ENCODE measurements around the gene SLC47A2. TPM values are rescaled to one million over a fixed set of nuclear protein-coding genes. Genes with fewer than 3 reads are reported as not detected.
A peak's percentile ranks its signal among the peaks of the same experiment; 100 is the strongest.

The SLC47A2 gene
- total RNA-seq, 3 donors from 2014 or later, result 0.15 to 0.66 TPM; not detected in 1

- H3K36me3 ChIP-seq, result no peaks in the 10 kb centered on the region
- H3K9me3 ChIP-seq, result no peaks in the 10 kb centered on the region
- intact Hi-C loops (cut with DNase I; ENCODE audit: low total_unique reads), result no loop called here
- H3K27me3 ChIP-seq, result no peaks in the 10 kb centered on the region
- DNase-seq (ENCODE audit: low spot score in 2 of 2), result no peak
- peak overlapping the region; percentile 76 to 85 for H3K27ac ChIP-seq
- H3K4me3 ChIP-seq, result no peak overlapping the region
- H3K4me1 ChIP-seq, result no peaks in the 10 kb centered on the region
- TF ChIP-seq POLR2A (IDR thresholded peaks at IDR 0.05), result no peak
- no peak for TF ChIP-seq CTCF (IDR thresholded peaks at IDR 0.05)
- no peak for TF ChIP-seq POLR2AphosphoS5 (IDR thresholded peaks at IDR 0.05)
These were observed 36.0 kb upstream of the SLC47A2 start for GRCh38 chr17:19752216-19753050.

- Histone ChIP-seq H3K27me3 (no peaks in the 10 kb centered on the region), H3K9me3 (no peaks in the 10 kb centered on the region), H3K4me3 (no peak overlapping the region), H3K4me1 (no peaks in the 10 kb centered on the region), H3K36me3 (no peaks in the 10 kb centered on the region), H3K27ac (peak overlapping the region; percentile 34 to 64)
- TF ChIP-seq POLR2AphosphoS5 (IDR thresholded peaks at IDR 0.05) (no peak), POLR2A (IDR thresholded peaks at IDR 0.05) (no peak), CTCF (IDR thresholded peaks at IDR 0.05) (no peak)
- intact Hi-C loops (cut with DNase I; ENCODE audit: low total_unique reads), result no loop called here
- no peak for DNase-seq (ENCODE audit: low spot score in 2 of 2)
These were observed 34.5 kb upstream of the SLC47A2 start for GRCh38 chr17:19750835-19751234.

DNA sequence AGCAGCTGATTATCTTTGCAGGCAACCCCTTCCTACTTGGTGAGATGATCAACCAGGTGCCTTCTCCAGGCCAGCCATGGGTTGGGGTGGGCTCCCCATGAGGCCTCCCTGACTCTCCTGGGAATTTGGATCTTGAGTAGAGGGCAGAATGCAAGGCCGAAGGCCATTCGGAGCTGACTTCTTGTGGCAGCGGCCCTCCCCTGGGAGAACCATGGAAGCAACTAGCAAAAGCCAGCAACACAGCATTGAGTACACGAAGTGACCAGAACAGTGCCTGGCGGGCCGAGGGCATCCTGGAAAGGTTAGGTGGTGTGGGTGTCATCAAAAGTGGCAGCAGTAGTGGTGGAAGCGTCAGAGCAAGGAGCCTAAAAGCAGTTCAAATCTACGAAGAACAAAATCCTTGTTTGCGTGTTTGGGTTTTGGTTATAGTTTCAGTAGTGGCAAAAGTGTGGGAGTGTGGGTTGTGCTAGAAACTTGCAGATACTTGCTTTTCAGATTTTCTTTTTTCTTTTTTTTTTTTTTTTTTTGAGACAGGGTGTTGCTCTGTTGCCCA lies 33.7 kb upstream of the SLC47A2 start:
- no peaks in the 10 kb centered on the region for H3K27me3 ChIP-seq
- H3K4me1 ChIP-seq, result peaks cover 0 to 1% of the 10 kb centered on the region in 2 donors
- H3K4me3 ChIP-seq, result no peak overlapping the region
- H3K36me3 ChIP-seq, result no peaks in the 10 kb centered on the region
- H3K9me3 ChIP-seq, result no peaks in the 10 kb centered on the region
- peak overlapping the region; percentile 52 to 64 for H3K27ac ChIP-seq
- intact Hi-C loops (cut with DNase I; ENCODE audit: low total_unique reads), result no loop called here
- TF ChIP-seq POLR2AphosphoS5 (IDR thresholded peaks at IDR 0.05) (no peak), POLR2A (IDR thresholded peaks at IDR 0.05) (no peak), CTCF (IDR thresholded peaks at IDR 0.05) (no peak)
- no peak for DNase-seq (ENCODE audit: low spot score in 2 of 2)

DNA sequence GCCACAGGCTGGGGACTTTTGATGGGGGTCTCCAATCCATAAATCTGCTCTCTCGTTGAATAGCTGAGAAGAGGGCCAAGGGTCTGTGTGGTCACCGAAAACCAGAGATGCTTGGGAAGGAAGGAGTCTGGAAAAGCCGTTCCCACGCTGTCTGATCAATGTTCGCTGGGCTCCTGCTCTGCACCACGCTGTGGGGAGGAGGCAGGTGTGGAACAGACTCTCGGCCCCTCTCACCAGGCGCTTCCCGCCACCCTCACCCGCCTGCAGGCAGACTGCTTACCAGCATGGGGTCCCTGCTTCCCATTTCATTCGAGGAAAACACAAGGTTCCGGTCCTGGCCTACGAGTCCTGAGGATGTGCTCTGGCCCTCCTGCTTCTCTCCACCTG lies 32.4 kb upstream of the SLC47A2 start:
- peak overlapping the region; percentile 38 to 64 for H3K27ac ChIP-seq
- intact Hi-C loops (cut with DNase I; ENCODE audit: low total_unique reads), result no loop called here

More for the DNA sequence above, 32.4 kb upstream of the SLC47A2 start:
- no peak for DNase-seq (ENCODE audit: low spot score in 2 of 2)
- H3K4me3 ChIP-seq, result no peak overlapping the region
- TF ChIP-seq POLR2A (IDR thresholded peaks at IDR 0.05), result no peak
- no peak for TF ChIP-seq CTCF (IDR thresholded peaks at IDR 0.05)
- no peak for TF ChIP-seq POLR2AphosphoS5 (IDR thresholded peaks at IDR 0.05)
- H3K36me3 ChIP-seq, result no peaks in the 10 kb centered on the region
- no peaks in the 10 kb centered on the region for H3K9me3 ChIP-seq
- H3K4me1 ChIP-seq, result peaks cover 3 to 5% of the 10 kb centered on the region in 2 donors
- no peaks in the 10 kb centered on the region for H3K27me3 ChIP-seq
